Testis (tissue), 3 donors: ENCODE measurements around the gene PRKAG2. TPM values are rescaled to one million over a fixed set of nuclear protein-coding genes. Genes with fewer than 3 reads are reported as not detected.

Experiments used
- DNase-seq: peaks from one replicate; pipeline ENCODE4 v3.0.0-alpha.2; 2019
- H3K27ac ChIP-seq, 2 donors: fragments of 200-600 bp; sonication (generic); one replicate each; pipeline ENCODE4 v1.5.1; 2019
- H3K27me3 ChIP-seq: fragments of 200-600 bp; sonication (generic); one replicate; pipeline ENCODE4 v1.5.1; 2019
- H3K36me3 ChIP-seq: fragments of 200-600 bp; sonication (generic); one replicate; pipeline ENCODE4 v1.5.1; 2017; ENCODE audit warnings: low read depth; ENCODE audit errors: missing control alignments
- H3K4me1 ChIP-seq: fragments of 200-600 bp; sonication (generic); one replicate; pipeline ENCODE4 v1.5.1; 2019
- H3K4me3 ChIP-seq, 2 donors: fragments of 200-600 bp; sonication (generic); one replicate each; pipeline ENCODE4 v1.5.1; 2017 to 2019
- H3K9me3 ChIP-seq: fragments of 200-600 bp; sonication (generic); one replicate; pipeline ENCODE4 v1.5.1; 2017
- POLR2A ChIP-seq: fragments of 450-650 bp; IDR thresholded peaks from one replicate; pipeline ENCODE4 v1.6.1; 2017; ENCODE audit warnings: antibody characterized with exemption, mild to moderate bottlenecking, moderate library complexity
- WGBS, 2 donors: methylation state at CpG; one replicate each; pipeline ENCODE4 v1.1.5; 2018; 5-methylcytosine and 5-hydroxymethylcytosine counted together
- intact Hi-C: fragments of 100-400 bp; cut with DNase I; formaldehyde crosslinking; loops from one replicate; pipeline ENCODE4 v1.15.1; 2023; ENCODE audit warnings: low total_unique reads
- polyA plus RNA-seq: library from polyadenylated mRNA; stranded (reverse); fragments of 350-450 nt; fragmentation: Illumina TruSeq; extraction: RNeasy Lipid Tissue Mini Kit (QIAGEN cat#74804); gene quantifications from one replicate; pipeline ENCODE4 v1.2.3, GENCODE V29; 2014; ENCODE audit warnings: low read depth, low replicate concordance; ENCODE audit not compliant: insufficient read depth
- total RNA-seq, 2 donors: library from RNA; depleted of rRNA; stranded (reverse); fragments of >200 nt; gene quantifications; one replicate each; pipeline ENCODE4 v1.2.3, GENCODE V29; 2016
- TF ChIP-seq, protein P1 (sequence below), 3 experiments: fragments of 450-650 bp in 2 of 3; fragments of 200-600 bp in 1 of 3; sonication (generic) in 1 of 3; IDR thresholded peaks; one replicate each; pipeline ENCODE4 v1.5.1; 2016 to 2019; ENCODE audit warnings: antibody characterized with exemption in 3 of 3, mild to moderate bottlenecking in 2 of 3, moderate library complexity in 1 of 3

The PRKAG2 gene
- total and polyA plus RNA-seq, 3 donors from 2014 or later = 27.9 to 28.7 (median 28.6) TPM

DNA sequence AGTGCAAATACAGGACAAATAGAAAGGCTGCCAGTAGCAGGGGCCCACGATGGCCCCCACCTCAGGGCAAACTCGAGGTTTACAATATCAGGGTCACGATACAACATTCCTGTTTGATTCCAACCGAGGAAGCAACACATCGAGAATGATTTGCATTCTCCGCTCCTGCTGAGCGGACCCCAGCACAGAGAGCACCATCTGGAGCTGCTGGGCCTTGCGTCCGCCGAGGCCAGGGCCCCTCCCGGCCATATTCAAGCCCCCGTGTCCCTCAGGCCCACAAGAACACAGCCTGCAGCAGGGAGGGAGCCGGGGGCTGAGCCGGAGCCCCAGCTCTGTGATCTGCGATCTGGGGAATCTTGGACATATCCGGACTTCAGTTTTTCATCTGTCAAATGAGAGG, 84.3 kb downstream of the PRKAG2 start:
- no peaks in the 10 kb centered on the region for H3K4me1 ChIP-seq
- H3K27ac ChIP-seq = no peak overlapping the region
- no peak for TF ChIP-seq POLR2A
- TF ChIP-seq, protein P1, sequence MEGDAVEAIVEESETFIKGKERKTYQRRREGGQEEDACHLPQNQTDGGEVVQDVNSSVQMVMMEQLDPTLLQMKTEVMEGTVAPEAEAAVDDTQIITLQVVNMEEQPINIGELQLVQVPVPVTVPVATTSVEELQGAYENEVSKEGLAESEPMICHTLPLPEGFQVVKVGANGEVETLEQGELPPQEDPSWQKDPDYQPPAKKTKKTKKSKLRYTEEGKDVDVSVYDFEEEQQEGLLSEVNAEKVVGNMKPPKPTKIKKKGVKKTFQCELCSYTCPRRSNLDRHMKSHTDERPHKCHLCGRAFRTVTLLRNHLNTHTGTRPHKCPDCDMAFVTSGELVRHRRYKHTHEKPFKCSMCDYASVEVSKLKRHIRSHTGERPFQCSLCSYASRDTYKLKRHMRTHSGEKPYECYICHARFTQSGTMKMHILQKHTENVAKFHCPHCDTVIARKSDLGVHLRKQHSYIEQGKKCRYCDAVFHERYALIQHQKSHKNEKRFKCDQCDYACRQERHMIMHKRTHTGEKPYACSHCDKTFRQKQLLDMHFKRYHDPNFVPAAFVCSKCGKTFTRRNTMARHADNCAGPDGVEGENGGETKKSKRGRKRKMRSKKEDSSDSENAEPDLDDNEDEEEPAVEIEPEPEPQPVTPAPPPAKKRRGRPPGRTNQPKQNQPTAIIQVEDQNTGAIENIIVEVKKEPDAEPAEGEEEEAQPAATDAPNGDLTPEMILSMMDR (IDR thresholded peaks at IDR 0.05) = no peak
- no peaks in the 10 kb centered on the region for H3K9me3 ChIP-seq
- no peaks in the 10 kb centered on the region for H3K36me3 ChIP-seq
- no peak for DNase-seq
- no peaks in the 10 kb centered on the region for H3K27me3 ChIP-seq
- no peak overlapping the region for H3K4me3 ChIP-seq
- WGBS, 2 donors = 77 to 78% methylated on average over 15 to 16 of the region's 16 CpGs
- intact Hi-C loops = no loop called here

DNA sequence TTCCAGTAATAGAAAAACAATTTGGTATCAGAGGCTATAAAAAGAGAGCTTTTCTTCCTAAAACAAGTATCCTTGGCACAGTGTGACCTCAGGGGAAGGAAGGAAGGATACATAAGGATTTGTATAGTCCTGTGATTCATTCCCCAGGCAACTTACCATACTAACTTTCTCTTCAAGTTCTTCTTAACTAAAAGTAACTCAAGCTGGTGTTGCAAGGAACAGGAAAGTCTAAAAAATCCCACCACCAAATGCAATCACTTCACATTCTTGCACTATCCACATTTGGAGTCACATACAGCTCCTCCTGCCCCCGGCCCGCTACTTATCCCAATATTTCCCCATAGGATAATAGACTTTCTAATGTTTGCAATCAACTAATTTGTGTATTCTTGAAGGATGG, 84.8 kb downstream of the PRKAG2 start:
- no peak for DNase-seq
- no peaks in the 10 kb centered on the region for H3K9me3 ChIP-seq
- H3K27ac ChIP-seq = no peak overlapping the region
- no peaks in the 10 kb centered on the region for H3K27me3 ChIP-seq
- intact Hi-C loops = no loop called here
- 93 to 100% methylated on average over 2 of the region's 2 CpGs for WGBS, 2 donors
- no peaks in the 10 kb centered on the region for H3K36me3 ChIP-seq
- no peaks in the 10 kb centered on the region for H3K4me1 ChIP-seq
- TF ChIP-seq POLR2A = no peak
- TF ChIP-seq, protein P1 (IDR thresholded peaks at IDR 0.05) = no peak
- no peak overlapping the region for H3K4me3 ChIP-seq

DNA sequence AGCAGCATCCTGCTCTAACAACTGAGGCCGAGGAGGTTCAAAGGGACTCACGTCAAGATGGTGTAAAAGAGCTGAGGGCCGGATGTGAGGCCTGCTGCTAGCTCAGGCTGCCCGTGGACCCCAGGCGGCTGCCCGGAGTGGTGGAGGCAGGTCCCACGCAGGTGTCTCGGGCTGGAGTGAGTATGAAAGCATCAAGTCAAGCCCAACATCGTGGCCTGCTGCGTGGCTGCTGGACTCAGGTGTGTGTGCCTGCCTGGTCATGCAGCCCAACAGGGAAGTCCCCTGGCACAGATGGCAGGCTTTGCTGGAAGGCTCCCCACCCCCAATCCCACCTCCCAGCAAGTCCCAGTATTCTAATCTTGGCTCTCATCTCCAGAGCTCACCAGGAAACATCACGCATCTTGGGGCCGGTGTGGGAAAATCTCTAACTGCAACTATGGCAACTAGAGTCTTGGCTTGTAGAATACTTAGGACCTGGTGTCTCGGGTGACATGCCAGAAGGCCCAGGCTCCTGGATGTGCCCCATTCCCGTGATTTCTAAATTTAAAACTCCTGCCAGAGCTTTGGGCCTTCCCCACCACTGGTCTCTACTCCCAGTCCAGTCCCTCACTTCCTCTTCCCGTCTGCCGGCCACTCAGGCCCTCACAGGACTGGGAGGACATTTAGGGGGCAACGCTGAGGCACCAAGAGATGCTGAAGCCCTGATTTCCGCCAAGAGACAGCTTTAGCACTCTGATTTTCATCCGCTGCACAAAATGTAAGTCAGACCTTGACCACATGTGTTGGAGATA, 85.9 kb downstream of the PRKAG2 start:
- WGBS, 2 donors = 87 to 95% methylated on average over 19 of the region's 19 CpGs
- intact Hi-C loops = no loop called here
- H3K9me3 ChIP-seq = no peaks in the 10 kb centered on the region
- no peak overlapping the region for H3K4me3 ChIP-seq
- no peaks in the 10 kb centered on the region for H3K27me3 ChIP-seq
- TF ChIP-seq POLR2A = no peak
- TF ChIP-seq, protein P1 (IDR thresholded peaks at IDR 0.05) = no peak
- no peaks in the 10 kb centered on the region for H3K36me3 ChIP-seq
- H3K4me1 ChIP-seq = no peaks in the 10 kb centered on the region
- DNase-seq = no peak
- H3K27ac ChIP-seq = no peak overlapping the region

DNA sequence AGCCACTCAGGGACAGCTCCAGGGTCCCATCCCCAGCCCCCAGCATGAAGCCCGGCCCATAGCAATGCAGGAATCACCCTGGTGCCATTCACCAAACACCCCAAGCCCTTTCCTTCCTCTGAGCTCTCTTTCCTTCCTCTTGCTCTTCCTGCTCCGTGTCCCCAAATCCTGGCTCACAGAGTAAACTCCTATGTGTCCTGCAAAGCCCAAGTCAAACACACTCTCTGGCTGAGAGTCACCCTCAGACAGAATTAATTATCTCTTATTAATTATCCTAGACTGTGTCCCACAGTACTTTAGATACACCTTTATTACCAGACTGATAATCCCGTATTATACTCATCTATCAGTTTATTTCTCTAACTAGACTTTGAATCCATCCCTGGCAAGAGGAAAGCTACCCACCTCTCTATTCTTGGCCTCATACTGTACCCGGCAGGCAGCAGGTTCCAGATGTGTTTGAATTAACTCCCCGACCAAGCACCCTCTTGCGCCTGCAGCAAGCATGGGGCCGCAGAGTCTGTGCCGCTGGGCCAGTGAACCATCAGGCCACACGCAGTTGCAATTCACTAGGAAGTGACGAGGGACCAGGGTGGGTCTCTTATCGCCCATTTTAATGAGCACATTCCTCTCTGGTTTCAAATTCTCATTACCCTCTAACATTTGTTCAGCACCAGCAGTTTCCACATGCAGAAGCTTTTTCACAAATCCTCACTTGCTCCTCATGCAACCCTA, 86.7 kb downstream of the PRKAG2 start:
- Histone ChIP-seq H3K4me1 (no peaks in the 10 kb centered on the region), H3K36me3 (no peaks in the 10 kb centered on the region), H3K27me3 (no peaks in the 10 kb centered on the region), H3K4me3 (no peak overlapping the region), H3K9me3 (no peaks in the 10 kb centered on the region), H3K27ac (no peak overlapping the region)
- no peak for DNase-seq
- TF ChIP-seq, protein P1 (IDR thresholded peaks at IDR 0.05) = no peak
- TF ChIP-seq POLR2A = no peak
- WGBS, 2 donors = 93 to 97% methylated on average over 11 of the region's 11 CpGs
- intact Hi-C loops = no loop called here
